Right hindlimb (tissue), 1 donor: ENCODE data around the gene PA2G4.
"Not testable (repeated sequence)": the region's sequence is repeated elsewhere in the genome, so short reads cannot be mapped to it uniquely, and the experiment has no call there.

ENCODE experiments used
- DNase-seq: peaks from one replicate; pipeline ENCODE4 v3.0.0-alpha.2; 2018

The PA2G4 gene

DNA sequence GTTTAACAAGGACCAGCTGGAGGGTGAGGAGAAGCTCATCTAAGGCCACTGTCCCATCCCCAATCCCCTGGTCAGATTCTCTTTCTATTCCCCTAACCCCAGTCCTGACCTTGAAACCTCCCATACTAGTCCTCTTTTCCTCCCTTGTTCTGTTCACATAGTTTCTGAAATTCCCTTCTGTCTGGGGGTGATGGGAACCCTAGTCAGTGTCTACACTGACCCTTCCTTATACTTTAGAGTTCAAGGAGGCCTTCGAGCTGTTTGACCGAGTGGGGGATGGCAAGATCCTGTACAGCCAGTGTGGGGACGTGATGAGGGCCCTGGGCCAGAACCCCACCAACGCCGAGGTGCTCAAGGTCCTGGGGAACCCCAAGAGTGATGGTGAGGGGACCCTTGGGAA is 50.5 kb downstream of the PA2G4 start:
- DNase-seq, result no peak

DNA sequence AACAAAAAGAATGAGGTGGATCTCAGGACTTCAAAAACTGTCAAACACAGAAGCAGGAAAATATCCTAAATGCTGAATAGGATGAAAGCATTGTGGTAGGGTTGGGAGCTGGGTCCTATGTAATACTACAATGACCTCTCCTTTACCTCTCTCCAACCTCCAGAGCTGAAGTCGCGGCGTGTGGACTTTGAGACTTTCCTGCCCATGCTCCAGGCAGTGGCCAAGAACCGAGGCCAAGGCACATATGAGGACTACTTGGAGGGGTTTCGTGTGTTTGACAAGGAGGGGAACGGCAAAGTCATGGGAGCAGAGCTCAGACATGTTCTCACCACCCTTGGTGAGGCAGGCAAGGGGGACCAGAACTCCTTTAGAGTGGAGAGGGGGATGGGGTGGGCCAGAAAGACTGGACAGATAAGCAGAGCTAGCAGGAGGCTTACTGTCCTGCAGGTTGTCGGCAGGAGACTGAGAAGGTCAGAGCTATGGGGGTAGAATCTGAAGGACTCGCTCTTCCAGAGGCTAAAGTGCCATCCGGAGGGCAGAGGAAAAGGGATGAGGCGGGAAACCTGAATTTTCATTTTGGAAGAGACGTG is 51.0 kb downstream of the PA2G4 start:
- DNase-seq, result no peak

- not testable (repeated sequence) for DNase-seq
These were observed 52.3 kb downstream of the PA2G4 start for GRCh38 chr12:56156464-56157200.

DNA sequence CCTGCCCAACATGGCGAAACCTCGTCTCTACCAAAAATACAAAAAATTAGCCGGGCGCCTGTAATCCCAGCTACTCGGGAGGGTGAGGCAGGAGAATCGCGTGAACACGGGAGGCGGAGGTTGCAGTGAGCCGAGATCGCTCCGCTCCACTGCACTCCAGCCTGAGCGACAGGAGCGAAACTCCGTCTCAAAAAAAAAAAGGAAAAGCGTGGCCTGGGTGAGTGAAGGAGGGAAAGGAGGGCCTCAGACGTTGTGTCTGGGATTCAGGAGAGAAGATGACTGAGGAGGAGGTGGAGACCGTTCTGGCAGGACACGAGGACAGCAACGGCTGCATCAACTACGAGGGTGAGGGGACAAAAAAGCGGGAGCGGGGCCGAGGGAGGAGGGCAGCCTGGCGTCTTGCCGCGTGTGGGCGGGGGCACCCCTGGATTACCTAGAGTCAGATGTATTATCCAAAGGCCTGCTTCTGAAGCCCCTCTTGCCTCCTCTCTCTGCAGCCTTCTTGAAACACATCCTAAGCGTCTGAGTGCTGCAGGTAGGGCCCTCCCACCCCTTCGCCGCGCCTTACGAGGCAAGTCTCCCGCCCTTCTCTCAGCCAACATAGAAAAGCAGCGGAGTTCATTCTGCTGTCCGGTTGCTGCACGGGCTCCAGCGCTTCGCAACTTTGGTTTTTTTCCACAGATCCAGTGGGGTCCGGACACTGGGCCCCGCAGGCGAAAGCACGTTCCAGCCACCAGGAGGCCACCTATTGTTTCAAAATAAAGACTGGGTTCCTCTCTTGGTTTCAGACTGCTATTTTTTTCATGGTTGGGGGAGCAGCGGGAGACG is 53.1 kb downstream of the PA2G4 start:
- peak; percentile 92 for DNase-seq

DNA sequence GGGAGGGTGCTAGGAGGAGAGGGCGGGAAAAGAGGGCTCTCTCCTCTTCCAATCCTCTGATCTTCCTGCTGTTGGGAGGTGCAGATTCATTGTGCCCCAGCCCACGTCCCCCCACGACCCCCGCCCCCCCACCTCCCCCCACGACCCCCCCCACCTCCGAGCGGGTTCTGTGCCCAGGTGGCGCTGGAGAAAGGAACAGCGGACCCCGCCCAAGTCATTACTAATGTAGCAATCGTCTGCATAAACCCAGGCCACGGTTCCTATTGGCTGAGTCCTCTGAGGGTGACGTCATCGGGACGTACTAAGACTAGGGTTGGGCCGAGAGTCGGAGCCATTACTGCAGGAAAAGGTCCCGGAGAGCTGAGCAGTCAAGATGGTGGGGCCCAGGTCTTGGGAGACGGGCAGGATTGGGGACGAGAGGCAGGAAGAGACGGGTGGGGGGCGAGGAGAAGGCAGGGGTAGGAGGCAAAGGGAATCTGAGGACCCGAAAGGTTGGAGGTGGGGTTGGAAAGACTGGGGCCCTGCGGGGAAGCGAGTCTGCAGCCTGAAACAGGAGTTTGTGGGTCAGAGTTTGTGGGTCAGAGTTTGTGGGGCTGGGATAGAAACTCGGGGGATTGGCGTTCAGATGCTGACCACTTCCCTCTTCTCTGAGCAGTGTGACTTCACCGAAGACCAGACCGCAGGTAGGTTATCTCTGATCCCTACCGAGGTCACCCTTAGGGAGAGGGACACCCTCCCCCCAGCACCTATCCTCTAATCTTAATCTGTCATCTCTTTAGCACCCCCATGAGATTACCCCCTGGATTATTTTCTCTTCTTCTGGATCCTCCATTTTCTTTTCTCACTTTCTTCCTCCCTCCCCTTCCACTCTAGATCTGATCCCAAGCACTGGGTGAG is 53.9 kb downstream of the PA2G4 start, which contains the start of gene MYL6:
Gene MYL6, plus strand, starts transcription at position 331 of the 897 bp plus-strand sequence. Its CDS starts 43 bp downstream, at position 374.
- DNase-seq, result peak; percentile 97

- peak; percentile 83 for DNase-seq
These were observed 54.6 kb downstream of the PA2G4 start for GRCh38 chr12:56158926-56159461.

GRCh38 chr12:56159482-56160192 is 55.3 kb downstream of the PA2G4 start:
- no peak for DNase-seq

- DNase-seq, result no peak
These were observed 55.9 kb downstream of the PA2G4 start for GRCh38 chr12:56160193-56160763.

- no peak for DNase-seq
These were observed 56.7 kb downstream of the PA2G4 start for GRCh38 chr12:56160894-56161689.

DNA sequence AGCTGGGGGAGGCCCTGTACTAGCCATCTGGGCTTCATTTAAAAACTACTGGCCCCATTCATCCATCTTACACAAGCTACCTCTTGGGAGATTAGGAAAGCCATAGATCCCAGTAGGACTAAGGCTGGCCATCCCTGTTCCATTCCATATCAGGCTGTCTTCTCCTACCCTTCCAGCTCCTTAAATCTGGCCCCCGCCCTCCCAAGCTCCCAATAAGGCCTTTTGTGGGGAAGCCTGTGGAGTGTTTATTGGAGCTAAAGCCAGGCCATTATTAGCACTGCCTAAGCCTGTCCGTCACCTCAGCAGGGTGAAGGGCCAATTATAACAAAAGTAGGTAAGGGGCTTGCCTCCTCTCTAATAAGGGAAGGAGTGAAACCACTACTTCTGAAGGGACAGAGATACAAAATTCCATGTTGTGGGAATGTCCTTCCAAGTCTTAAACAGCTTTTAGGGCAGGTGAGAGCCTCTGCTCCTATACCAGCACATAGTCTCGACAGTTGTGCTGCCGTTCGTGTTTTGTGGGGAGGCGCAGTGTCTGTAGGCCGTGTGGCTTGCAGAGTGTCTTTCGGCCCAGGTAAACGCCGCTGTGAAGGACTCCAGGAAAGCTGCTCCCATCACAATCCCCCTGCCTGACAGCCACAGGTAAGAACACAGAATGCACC is 57.5 kb downstream of the PA2G4 start:
- DNase-seq, result no peak

DNA sequence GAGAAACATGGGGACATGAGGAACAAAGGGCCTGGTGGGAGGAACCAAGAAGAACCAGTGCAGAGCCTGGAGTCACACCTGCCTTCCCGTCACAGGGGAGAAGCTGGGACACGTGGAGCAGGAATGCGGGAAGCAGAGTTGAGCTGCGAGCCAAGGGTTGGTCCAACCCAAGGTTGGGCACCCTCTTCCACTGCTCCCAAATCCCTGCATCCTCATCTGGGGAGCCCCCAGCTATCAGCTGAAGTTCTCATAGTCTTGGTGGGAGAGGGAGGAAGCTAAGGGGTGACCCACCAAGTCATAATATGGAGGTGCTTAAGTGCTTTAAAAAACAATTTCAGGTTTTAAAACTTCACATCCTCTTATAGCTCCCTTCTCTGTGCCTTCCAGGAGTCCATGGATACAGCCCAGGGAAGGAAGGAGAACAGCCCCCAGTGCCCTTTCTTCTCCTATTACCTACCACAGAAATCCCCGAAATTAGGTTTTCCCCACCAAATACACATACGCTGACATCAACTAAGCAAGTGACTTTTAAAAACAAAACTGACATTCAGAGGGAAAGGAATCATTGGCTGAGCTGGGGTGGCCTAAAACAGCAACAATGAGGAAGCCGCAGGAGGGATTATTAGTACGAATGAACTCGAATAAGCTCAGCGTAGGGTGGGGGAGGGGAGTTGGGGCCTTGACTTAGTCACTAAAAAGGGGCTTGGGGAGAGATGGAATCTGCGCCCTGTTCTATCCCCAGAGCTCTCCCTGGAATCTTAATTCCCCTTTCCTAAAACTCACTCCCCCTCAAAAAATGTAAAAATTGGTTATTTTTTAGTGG is 58.3 kb downstream of the PA2G4 start:
- no peak for DNase-seq
